Naive B cell (primary cell): ENCODE results near the gene SIRT5. TPM values are rescaled to one million over a fixed set of nuclear protein-coding genes. Genes with fewer than 3 reads are reported as not detected.

ENCODE experiments used
- ATAC-seq, 2 donors: fragments of 150-1000 bp; cut with Tn5 transposase; 2 replicates each; pipeline ENCODE4 v1.10.0; 2021; ENCODE audit warnings: low read depth in 2 of 2, mild to moderate bottlenecking in 2 of 2, moderate library complexity in 2 of 2
- DNase-seq: peaks from one replicate; pipeline ENCODE4 v3.0.0; 2022
- H3K27ac Mint-ChIP-seq, 6 donors: one replicate each; pipeline ENCODE4 v1.8.0; 2020 to 2022; ENCODE audit warnings: mild to moderate bottlenecking in 6 of 6, mixed read lengths in 6 of 6, moderate library complexity in 5 of 6, inconsistent platforms in 2 of 6
- H3K27me3 Mint-ChIP-seq, 3 donors: one replicate each; pipeline ENCODE4 v1.8.0; 2021 to 2022; ENCODE audit warnings: mixed read lengths in 3 of 3, mild to moderate bottlenecking in 1 of 3
- H3K36me3 Mint-ChIP-seq, 2 donors: one replicate each; pipeline ENCODE4 v1.8.0; 2020 to 2022; ENCODE audit warnings: mixed read lengths in 2 of 2, inconsistent platforms in 1 of 2, mild to moderate bottlenecking in 1 of 2
- H3K4me1 Mint-ChIP-seq, 3 donors: one replicate each; pipeline ENCODE4 v1.8.0; 2020 to 2022; ENCODE audit warnings: mixed read lengths in 3 of 3, inconsistent platforms in 1 of 3, mild to moderate bottlenecking in 1 of 3, moderate library complexity in 1 of 3
- H3K4me3 Mint-ChIP-seq, 8 donors: one replicate each; pipeline ENCODE4 v1.8.0; 2020 to 2022; ENCODE audit warnings: mild to moderate bottlenecking in 8 of 8, mixed read lengths in 8 of 8, moderate library complexity in 8 of 8, inconsistent platforms in 2 of 8
- H3K9me3 Mint-ChIP-seq, 7 donors: one replicate each; pipeline ENCODE4 v1.8.0; 2020 to 2022; ENCODE audit warnings: mixed read lengths in 7 of 7, mild to moderate bottlenecking in 5 of 7, inconsistent platforms in 2 of 7, moderate library complexity in 1 of 7
- polyA plus RNA-seq, 6 donors: library from polyadenylated mRNA; unstranded; fragments of 300-500 nt; fragmentation: Illumina TruSeq; gene quantifications; one replicate each; pipeline ENCODE4 v1.2.3, GENCODE V29; 2021; ENCODE audit warnings: low read depth in 6 of 6

SIRT5 gene
- 10 to 100 TPM; 10.4 to 14.7 (median 11.5) TPM for polyA plus RNA-seq

- H3K4me1 Mint-ChIP-seq = peaks cover 9 to 23% (median 23%) of the 10 kb centered on the region in 3 donors
- no peaks in the 10 kb centered on the region for H3K36me3 Mint-ChIP-seq
- H3K27me3 Mint-ChIP-seq = no peaks in the 10 kb centered on the region
- ATAC-seq (peak; percentile 68 to 75), DNase-seq (peak; percentile 75)
- H3K9me3 Mint-ChIP-seq = peaks cover 0 to 4% (median 0%) of the 10 kb centered on the region in 7 donors
- H3K27ac Mint-ChIP-seq = peak within 1 kb of the TSS; percentile 93 to 99 (median 98)
- H3K4me3 Mint-ChIP-seq = peak within 1 kb of the TSS; percentile 81 to 99 (median 93)
Measured at GRCh38 chr6:13574571-13575376, at the start of gene SIRT5. SIRT5 (plus strand) TSS chr6:13574601; CDS start chr6:13584111, 9,510 bp downstream.

DNA sequence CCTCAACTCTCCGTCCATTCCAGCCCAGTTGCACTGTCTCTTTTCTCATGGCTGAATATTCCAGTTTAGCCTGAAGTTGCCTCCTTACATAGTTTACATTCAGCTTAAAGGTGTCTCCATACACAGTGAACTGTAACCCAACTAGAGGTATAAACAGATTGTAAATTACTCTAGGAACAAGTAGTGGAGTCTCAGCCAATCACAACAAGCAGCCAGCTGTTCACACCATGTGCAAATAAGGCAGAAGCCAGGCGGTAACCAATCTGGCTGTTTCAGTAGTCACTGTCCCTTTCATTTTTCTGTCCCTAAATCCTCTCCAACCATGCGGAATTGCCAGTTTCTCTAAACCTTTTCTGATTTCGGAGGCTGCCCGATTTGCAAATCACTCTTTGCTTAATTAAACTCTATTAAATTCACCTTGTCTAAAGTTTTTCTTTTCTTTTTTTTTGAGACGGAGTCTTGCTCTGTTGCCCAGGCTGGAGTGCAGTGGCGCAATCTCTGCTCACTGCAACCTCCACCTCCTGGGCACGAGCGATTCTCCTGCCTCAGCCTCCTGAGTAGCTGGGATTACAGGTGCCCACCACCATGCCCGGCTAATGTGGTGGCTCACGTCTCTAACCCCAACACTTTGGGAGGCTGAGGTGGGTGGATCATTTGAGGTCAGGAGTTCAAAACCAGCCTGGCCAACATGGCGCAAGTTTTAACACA lies 49.4 kb upstream of the SIRT5 start:
- ATAC-seq (no peak), DNase-seq (no peak)
- no peaks in the 10 kb centered on the region for H3K9me3 Mint-ChIP-seq
- H3K27me3 Mint-ChIP-seq = no peaks in the 10 kb centered on the region
- H3K4me3 Mint-ChIP-seq = peak overlapping the region in 4 of 8 donors; percentile 30 to 47 (median 34)
- no peaks in the 10 kb centered on the region for H3K36me3 Mint-ChIP-seq
- peak overlapping the region in 5 of 6 donors; percentile 30 to 94 (median 84) for H3K27ac Mint-ChIP-seq
- H3K4me1 Mint-ChIP-seq = peaks cover 26 to 46% (median 43%) of the 10 kb centered on the region in 3 donors

DNA sequence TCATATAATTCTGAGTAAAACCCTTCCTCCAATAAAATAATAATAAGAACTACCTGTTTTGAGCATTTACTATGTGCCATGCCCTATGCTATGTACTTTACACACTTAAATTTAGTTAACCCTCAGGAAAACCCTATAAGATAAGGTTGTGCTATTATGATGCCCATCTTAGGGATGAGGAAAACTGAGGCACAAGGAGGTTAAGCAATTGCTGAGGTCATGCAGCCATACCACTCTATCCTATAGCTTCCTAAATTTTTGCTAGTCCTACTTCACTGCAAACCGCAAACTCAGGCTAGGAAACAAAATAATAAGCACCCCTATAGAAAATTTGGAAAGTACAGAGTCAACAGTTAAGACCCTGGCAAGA lies 48.1 kb upstream of the SIRT5 start:
- Mint-ChIP-seq H3K9me3 (no peaks in the 10 kb centered on the region), H3K4me3 (peak overlapping the region in 7 of 8 donors; percentile 0 to 74 (median 62)), H3K4me1 (peaks cover 26 to 46% (median 43%) of the 10 kb centered on the region in 3 donors), H3K36me3 (no peaks in the 10 kb centered on the region), H3K27me3 (no peaks in the 10 kb centered on the region), H3K27ac (peak overlapping the region; percentile 36 to 94 (median 78))
- ATAC-seq = no peak
- DNase-seq = no peak

- peak; percentile 83 for DNase-seq
- peaks cover 26 to 46% (median 43%) of the 10 kb centered on the region in 3 donors for H3K4me1 Mint-ChIP-seq
- no peaks in the 10 kb centered on the region for H3K9me3 Mint-ChIP-seq
- peak overlapping the region; percentile 0 to 74 (median 54) for H3K4me3 Mint-ChIP-seq
- peak overlapping the region; percentile 36 to 94 (median 80) for H3K27ac Mint-ChIP-seq
- no peaks in the 10 kb centered on the region for H3K27me3 Mint-ChIP-seq
- H3K36me3 Mint-ChIP-seq = no peaks in the 10 kb centered on the region
- peak; percentile 97 for ATAC-seq
Measured at GRCh38 chr6:13526727-13527670, 47.4 kb upstream of the SIRT5 start.

DNA sequence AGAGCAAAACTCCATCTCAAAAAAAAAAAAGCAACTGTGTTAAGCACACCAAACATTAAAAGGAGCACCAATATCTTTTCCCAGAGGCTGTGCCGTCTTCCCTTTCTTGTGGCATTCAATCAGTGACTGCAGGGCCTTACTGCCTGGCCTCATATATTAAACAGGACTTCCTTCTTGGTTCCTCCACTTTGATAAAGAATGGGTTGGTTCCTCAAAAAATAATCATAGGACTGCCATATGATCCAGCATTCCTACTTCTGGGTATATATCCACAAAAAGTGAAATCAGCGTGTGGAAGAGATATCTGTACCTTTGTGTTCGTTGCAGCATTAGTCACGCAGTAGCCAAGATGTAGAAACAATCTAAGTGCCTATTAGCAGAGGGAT lies 46.7 kb upstream of the SIRT5 start:
- H3K27ac Mint-ChIP-seq = peak overlapping the region; percentile 5 to 94 (median 72)
- no peaks in the 10 kb centered on the region for H3K9me3 Mint-ChIP-seq
- H3K4me1 Mint-ChIP-seq = peaks cover 26 to 46% (median 43%) of the 10 kb centered on the region in 3 donors
- no peaks in the 10 kb centered on the region for H3K36me3 Mint-ChIP-seq
- H3K27me3 Mint-ChIP-seq = no peaks in the 10 kb centered on the region
- peak overlapping the region in 3 of 8 donors; percentile 54 to 74 (median 70) for H3K4me3 Mint-ChIP-seq
- no peak for DNase-seq
- no peak for ATAC-seq

DNA sequence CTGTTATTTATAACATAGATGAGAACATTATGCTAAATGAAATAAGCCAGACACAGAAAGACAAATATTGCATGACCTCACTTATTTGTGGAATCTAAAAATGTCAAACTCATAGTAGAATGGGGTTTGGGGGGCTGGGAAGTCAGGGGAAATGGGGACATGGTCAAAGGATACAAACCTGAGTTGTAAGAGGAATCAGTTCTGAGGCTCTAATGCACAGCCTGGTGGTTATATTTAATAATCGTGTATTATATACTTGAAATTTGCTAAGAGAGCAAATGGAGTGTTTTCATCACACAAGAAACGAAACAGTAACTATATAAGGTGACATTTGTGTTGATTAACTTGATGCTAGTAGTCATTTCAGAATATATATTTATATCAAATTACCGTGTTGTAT lies 46.2 kb upstream of the SIRT5 start:
- ATAC-seq = no peak
- peak overlapping the region in 5 of 6 donors; percentile 33 to 92 (median 77) for H3K27ac Mint-ChIP-seq
- H3K36me3 Mint-ChIP-seq = no peaks in the 10 kb centered on the region
- H3K27me3 Mint-ChIP-seq = no peaks in the 10 kb centered on the region
- no peak for DNase-seq
- no peak overlapping the region for H3K4me3 Mint-ChIP-seq
- H3K4me1 Mint-ChIP-seq = peaks cover 26 to 46% (median 43%) of the 10 kb centered on the region in 3 donors
- H3K9me3 Mint-ChIP-seq = no peaks in the 10 kb centered on the region

GRCh38 chr6:13528777-13529343 lies 45.5 kb upstream of the SIRT5 start:
- Mint-ChIP-seq H3K4me1 (peaks cover 24 to 43% (median 40%) of the 10 kb centered on the region in 3 donors), H3K9me3 (no peaks in the 10 kb centered on the region), H3K27me3 (no peaks in the 10 kb centered on the region), H3K27ac (peak overlapping the region; percentile 77 to 95 (median 91)), H3K4me3 (no peak overlapping the region), H3K36me3 (no peaks in the 10 kb centered on the region)
- DNase-seq = no peak
- ATAC-seq = no peak

GRCh38 chr6:13531956-13532355 lies 42.4 kb upstream of the SIRT5 start:
- H3K36me3 Mint-ChIP-seq = no peaks in the 10 kb centered on the region
- ATAC-seq = no peak
- H3K4me3 Mint-ChIP-seq = no peak overlapping the region
- H3K4me1 Mint-ChIP-seq = peaks cover 9 to 17% (median 9%) of the 10 kb centered on the region in 3 donors
- DNase-seq = no peak
- no peaks in the 10 kb centered on the region for H3K27me3 Mint-ChIP-seq
- H3K9me3 Mint-ChIP-seq = no peaks in the 10 kb centered on the region
- H3K27ac Mint-ChIP-seq = peak overlapping the region in 1 of 6 donors; percentile 97

GRCh38 chr6:13534536-13534935 lies 39.9 kb upstream of the SIRT5 start:
- H3K36me3 Mint-ChIP-seq = no peaks in the 10 kb centered on the region

DNA sequence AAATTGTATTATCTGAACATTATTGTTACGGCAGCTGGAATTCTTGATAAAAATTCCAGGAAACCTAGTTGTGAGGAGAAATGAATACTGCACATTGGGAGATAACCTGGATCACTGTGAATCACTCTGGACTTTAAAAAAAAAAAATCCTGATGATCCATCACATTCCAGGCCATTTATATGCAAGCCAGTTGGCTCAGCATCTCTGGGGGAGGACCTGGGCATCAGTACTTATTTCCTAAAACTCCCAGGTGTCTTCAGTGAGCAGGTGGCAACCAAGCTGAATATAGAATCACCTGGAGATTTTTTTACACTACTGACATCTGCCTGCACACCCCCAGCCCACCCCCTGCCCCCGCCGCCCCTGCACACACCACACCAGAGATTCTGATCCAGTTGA lies 39.1 kb upstream of the SIRT5 start:
- no peak overlapping the region for H3K27ac Mint-ChIP-seq
- ATAC-seq (no peak), DNase-seq (no peak)
- no peak overlapping the region for H3K4me3 Mint-ChIP-seq
- no peaks in the 10 kb centered on the region for H3K36me3 Mint-ChIP-seq
- H3K4me1 Mint-ChIP-seq = peaks cover 4 to 20% (median 12%) of the 10 kb centered on the region in 3 donors
- no peaks in the 10 kb centered on the region for H3K27me3 Mint-ChIP-seq
- no peaks in the 10 kb centered on the region for H3K9me3 Mint-ChIP-seq

More at GRCh38 chr6:13534536-13534935, 39.9 kb upstream of the SIRT5 start:
- ATAC-seq (no peak), DNase-seq (no peak)
- H3K27ac Mint-ChIP-seq = no peak overlapping the region
- no peak overlapping the region for H3K4me3 Mint-ChIP-seq
- H3K9me3 Mint-ChIP-seq = no peaks in the 10 kb centered on the region
- H3K4me1 Mint-ChIP-seq = peaks cover 1 to 13% (median 9%) of the 10 kb centered on the region in 3 donors
- no peaks in the 10 kb centered on the region for H3K27me3 Mint-ChIP-seq

GRCh38 chr6:13536796-13537526 lies 37.4 kb upstream of the SIRT5 start:
- H3K4me3 Mint-ChIP-seq = no peak overlapping the region
- H3K9me3 Mint-ChIP-seq = no peaks in the 10 kb centered on the region
- ATAC-seq (no peak), DNase-seq (no peak)
- H3K36me3 Mint-ChIP-seq = no peaks in the 10 kb centered on the region
- no peak overlapping the region for H3K27ac Mint-ChIP-seq
- H3K27me3 Mint-ChIP-seq = no peaks in the 10 kb centered on the region
- H3K4me1 Mint-ChIP-seq = peaks cover 4 to 20% (median 12%) of the 10 kb centered on the region in 3 donors

DNA sequence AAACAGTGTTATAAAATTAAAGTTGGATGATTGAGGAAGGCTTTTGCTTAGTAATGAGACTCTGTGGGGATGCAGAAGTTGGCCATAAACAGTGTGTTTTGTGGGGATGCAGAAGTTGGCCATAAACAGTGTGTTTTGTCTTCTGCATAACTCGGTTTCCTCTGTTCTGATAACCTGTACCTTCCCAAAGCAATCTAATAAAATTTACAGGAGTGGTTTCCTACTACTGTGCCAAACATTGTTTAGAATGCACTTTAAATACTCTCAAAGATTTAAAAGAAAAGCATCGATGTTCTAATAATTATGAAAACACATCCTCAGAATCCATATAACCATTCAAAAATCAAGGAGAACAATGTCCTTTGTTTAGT lies 36.9 kb upstream of the SIRT5 start:
- H3K4me3 Mint-ChIP-seq = no peak overlapping the region
- H3K27me3 Mint-ChIP-seq = no peaks in the 10 kb centered on the region
- no peaks in the 10 kb centered on the region for H3K9me3 Mint-ChIP-seq

More for the DNA sequence above, 36.9 kb upstream of the SIRT5 start:
- no peak overlapping the region for H3K27ac Mint-ChIP-seq
- ATAC-seq (no peak), DNase-seq (no peak)
- H3K36me3 Mint-ChIP-seq = no peaks in the 10 kb centered on the region
- H3K4me1 Mint-ChIP-seq = peaks cover 4 to 20% (median 12%) of the 10 kb centered on the region in 3 donors
